ENCODE measurements around the gene SLC15A1.

Gene SLC15A1, protein sequence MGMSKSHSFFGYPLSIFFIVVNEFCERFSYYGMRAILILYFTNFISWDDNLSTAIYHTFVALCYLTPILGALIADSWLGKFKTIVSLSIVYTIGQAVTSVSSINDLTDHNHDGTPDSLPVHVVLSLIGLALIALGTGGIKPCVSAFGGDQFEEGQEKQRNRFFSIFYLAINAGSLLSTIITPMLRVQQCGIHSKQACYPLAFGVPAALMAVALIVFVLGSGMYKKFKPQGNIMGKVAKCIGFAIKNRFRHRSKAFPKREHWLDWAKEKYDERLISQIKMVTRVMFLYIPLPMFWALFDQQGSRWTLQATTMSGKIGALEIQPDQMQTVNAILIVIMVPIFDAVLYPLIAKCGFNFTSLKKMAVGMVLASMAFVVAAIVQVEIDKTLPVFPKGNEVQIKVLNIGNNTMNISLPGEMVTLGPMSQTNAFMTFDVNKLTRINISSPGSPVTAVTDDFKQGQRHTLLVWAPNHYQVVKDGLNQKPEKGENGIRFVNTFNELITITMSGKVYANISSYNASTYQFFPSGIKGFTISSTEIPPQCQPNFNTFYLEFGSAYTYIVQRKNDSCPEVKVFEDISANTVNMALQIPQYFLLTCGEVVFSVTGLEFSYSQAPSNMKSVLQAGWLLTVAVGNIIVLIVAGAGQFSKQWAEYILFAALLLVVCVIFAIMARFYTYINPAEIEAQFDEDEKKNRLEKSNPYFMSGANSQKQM

DNA sequence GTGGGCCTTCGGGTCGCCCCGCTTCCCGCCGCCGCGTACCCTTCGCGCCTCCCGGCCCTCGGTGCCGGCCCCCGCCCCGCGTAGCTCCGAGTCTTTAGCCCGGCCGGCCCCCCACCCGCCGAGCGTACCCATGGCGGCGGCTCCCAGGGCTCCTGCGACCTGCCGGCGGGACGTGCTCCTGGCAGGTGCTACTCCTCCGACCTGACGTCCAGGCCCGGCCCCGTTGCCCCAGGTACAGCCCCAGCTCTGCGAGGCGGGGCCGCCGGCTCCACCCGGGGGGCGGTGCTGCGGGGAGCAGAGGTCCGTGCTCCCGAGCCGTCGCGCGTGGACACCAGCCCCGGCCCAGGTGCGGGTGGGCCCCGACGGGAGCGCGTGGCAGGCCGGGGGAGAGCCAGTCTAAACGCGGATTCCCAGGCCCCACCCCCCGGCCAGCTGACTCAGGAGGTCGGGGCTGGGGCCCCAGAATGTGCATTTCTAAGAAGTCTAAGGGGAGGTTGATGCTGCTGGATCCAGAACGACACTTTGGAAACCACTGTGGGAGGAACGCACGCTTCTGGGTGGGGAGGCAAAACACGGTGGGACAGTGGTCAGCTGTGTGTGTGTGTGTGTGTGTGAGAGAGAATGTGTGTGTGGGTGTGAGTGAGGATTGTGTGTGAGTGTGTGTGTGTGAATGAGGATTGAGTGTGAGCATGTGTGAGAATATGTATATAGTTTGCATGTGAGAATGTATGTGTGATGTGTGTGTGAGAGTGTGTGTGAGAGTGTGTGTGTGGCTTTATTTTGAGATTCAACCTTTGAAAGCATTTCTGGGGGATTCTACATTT lies at the start of gene SLC15A1:
SLC15A1 (minus strand) TSS at position 206 of the 824 bp plus-strand sequence; CDS start at position 132, 74 bp downstream.
- DNase-seq: peak; percentile 63

DNA sequence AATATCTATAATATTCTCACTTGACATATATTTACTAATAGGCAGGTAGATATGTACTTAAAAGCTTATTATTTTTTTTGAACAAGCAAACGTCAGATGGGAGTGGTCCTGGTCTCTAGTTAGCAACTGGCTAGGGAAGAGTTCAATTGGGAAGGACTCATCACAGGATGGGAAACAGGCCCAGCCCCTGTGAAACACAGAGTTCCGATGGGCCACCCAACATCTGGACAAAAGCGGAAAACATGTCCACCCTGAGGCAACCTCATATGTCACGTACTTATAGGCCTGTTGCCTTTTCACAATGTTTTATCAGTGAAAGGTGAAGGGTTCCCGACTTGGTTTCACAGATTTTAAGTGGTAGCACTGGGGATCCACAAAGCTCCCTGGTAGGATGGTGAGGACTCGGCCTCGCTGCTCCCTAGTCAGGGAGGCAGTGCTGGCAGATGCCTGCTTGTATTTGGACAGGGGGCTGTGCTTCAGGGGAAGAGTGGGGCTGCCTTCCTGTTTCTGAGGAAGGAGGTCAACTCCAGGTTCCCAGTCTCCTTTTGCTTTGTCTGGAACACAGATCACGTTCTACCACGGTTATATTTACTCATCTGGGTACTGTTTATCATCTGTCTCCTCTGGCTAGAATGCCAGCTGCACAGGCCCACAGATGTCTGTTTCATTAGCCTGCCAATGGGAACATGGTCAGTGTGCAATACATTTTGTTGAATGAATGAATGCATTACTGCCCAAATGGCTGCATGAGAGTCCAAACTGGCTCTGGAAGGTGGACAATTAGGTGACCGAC lies 49.4 kb upstream of the SLC15A1 start:
- DNase-seq: no peak

DNA sequence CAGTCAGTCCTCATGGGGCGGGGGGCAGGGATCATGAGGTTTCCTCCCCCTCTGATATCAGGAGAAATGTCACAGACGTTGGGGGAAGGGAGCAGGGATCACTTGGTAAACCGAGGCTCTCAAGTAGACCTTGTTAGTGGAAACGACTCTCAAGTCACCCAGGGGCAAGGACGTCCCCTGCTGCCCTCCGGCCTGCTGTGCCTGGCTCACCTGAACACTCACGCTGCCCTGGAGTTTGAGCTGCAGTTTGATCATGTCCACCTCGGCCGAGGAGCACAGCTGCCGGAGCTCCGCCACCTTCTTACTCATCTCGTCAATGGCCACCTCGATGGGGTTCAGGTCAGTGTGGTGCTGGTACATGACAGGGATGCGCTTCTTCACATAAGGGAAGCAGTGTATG lies 47.6 kb upstream of the SLC15A1 start:
- DNase-seq: no peak

DNA sequence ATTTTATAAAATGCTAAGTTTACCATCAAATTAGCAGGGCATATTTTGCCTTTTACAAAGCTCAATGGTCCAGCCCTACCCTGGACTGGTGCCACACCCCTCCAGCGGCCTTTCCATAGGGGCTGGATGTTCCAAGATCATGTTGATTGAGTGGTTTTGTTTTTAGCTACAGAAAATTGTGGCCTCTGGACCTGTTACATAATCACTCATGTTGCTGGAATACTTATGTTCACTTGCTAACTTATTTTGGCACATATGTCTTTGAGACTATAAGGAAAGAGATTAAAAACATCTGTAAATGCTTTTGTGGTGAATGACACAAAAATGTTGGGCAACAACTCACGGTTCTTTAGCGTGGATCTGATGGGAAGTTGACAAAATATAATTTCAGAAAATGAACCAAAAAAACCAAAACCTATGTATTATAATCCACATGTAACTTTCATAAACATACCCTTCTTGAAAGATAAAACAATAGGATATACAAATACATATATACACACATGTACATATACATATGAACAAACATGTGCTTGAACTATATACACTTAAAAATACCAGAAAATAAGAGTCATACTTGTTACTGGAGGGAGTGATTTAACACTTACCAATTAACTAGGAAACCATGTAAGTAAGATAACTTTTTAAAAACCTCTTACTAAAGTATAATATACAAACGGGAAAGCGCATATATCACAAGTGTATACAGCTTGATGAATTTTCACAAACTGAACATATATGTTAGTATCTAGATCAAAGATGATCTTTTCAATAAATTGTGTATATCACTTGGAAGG lies 46.6 kb upstream of the SLC15A1 start:
- DNase-seq: no peak

DNA sequence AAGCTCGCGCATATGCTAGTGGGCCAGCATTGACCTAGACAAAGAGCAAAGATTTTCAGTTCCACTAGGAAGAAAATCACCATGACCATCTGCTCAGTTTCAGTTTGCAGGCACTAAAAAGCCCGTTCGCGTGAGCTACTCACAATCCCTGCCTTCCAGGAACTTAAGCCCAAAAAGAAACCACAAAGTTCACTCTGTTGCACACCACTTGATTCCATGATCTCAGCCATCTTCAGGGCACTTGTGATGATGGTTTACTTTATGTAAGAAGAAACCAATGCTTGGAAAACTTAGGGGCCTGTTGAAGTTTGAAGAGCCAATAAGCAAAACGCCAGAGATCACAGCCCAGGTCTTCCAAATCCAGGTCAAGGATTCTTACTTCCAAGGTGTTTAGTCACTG lies 45.0 kb upstream of the SLC15A1 start:
- peak; percentile 100 for DNase-seq

DNA sequence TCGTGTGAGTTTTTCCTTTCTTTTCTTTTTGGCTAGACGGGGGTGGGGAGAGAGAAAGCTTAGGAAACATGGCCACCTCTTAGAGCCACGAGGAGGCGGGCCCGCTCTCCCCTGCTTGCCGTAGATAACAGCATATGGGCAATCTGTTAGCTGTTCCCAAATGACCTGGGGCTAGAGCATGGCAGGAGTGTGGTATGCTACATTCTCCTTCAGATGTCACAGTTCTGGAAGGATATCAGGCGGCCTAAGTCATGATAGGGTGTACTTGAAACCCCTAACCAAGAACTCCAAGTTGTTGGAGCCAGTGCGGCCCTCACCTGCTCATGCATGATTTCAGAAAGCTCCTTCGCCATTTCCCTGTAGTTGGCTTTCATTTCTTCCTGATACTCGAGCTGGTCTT lies 44.3 kb upstream of the SLC15A1 start:
- peak; percentile 81 for DNase-seq

DNA sequence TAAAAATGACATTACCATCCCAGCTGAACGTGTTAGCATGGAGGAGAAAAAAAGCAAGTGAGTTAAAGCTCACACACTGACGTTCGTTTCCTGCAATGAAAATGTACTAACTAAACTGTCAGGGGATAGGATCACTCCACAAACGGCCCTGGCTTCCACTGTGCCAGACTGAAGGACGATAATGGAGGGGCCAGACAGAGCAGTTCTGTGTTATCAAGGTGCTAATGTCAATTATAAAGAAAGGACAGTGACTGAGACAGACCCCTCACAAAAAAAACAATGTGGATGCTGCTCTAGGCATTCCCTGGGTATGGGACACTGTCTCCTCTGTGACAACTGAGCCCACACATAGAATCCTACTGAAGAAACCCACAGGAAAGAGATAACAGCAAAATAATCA lies 43.7 kb upstream of the SLC15A1 start:
- DNase-seq: no peak

DNA sequence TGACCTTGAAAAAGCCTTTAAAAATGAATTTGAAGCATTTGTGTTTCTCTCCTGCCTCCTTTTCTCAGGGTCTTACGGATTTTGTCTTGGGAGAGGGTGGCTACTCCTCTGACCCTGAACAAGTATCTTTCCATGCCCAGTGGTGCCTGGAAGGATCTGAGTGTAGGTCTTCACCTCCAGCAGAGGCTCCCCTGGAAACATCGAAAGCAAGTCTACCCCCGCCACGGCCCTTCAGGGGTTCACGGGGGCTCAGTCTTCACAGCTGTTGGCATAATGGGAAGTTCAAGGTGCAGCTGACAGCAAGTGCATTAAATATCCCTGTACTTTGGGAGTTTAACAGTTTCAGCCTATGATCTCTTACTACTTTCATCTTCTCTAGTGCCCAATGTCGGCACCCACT lies 42.7 kb upstream of the SLC15A1 start:
- no peak for DNase-seq

DNA sequence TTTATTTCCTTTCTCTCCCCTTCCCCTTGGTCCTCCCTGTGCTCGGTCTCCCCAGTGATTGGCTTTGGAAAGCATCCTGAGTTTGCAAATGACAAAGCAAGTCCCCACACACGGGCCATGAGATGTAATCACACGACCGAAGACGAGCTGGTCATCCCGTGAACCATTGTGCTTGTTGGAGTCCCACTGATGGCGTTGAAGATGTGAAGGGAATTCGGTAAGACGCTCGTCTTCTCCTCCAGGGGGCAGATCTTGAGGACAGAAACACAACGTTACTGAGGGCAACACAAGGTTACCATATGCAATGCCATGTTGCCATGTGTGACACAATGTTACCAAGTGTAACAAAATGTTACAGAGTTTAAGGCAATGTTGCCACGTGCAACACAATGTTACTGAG lies 42.0 kb upstream of the SLC15A1 start:
- no peak for DNase-seq

DNA sequence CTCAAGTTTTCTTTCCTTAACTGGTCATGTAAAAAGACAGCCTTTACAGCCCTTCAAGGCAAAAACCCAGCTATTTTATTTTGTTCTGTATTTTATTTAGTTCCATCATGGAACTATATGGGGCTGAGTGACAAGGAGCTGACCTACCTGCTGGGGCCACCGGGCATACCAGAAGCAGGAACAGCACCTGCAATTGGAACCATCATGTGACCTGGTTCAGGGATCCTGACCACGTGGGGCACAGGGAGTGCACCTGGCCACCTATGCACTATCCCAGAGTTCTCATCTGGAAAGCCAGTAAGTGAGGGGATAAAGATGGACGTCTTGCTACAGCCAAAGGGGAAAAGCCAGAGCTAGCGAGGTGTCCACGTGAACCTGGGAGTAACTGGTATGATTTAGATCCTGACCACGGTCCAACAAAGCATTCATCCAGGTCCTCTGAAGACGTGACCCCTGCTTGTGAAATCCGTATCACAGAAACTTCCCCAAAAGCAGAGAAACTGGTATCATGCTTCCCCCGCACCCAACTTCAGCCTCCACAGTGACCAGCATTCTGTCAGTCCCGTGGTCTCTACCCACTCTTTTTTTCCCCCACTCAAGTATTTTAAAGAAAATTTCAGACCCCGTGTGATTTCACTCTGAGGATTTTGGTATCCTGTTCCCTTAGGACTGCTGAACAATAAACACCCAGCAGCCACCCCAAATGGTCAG lies 40.5 kb upstream of the SLC15A1 start:
- no peak for DNase-seq

DNA sequence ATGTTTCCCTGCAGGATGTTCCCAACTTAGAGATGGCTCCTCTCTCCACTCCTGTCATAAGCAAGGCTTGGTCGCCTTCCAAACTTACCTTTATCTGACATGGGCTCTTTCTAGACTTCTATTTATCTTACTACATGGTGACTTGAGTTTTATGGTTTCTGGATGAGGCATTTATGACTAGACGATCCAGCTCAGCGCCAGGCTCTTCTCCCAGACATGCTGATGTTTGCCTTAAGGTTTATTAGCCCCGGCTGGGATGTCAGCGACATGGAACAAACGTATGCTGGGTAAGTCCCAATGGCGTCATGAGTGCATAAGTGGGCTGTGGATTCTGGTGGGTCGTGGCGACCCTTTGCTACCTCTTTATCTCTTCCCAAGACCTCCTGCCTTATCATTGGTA lies 39.8 kb upstream of the SLC15A1 start:
- peak; percentile 50 for DNase-seq

DNA sequence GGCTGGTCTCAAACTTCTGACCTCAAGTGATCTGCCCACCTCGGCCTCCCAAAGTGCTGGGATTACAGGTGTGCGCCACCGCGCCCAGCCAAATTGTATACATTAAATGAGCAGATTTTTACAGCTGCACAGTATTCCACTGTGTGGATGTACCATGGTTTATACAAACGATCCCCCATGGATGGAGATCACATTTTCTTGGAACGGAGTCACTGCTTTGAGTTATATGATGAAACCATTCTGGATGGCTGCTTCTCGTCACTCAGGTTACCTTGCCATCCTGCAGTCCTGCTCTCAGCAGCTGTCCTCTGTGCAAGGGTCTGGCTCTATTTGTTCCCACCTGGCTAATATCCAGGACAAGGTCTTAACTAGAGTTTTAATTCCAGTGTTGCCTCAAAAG lies 39.1 kb upstream of the SLC15A1 start:
- peak; percentile 50 for DNase-seq

DNA sequence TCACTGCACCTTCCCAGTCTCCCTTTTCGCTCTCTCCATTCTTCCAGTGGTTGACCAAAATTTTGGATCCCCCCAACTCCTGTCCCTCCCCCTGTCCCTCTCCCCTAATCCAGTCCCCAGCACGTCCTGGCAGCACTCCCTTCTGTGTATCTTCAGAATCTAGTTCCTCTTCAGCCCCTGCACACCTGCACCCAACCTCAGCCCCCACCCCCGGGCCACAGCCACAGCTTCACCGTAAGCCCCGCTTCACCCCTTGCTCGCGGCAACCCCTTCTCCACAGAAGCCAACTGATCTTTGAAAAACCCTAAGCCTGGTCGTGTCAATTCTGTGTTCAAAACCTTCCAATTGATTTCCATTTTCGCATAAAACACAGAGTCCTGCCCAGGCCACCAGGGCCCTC lies 35.5 kb upstream of the SLC15A1 start:
- DNase-seq: no peak

DNA sequence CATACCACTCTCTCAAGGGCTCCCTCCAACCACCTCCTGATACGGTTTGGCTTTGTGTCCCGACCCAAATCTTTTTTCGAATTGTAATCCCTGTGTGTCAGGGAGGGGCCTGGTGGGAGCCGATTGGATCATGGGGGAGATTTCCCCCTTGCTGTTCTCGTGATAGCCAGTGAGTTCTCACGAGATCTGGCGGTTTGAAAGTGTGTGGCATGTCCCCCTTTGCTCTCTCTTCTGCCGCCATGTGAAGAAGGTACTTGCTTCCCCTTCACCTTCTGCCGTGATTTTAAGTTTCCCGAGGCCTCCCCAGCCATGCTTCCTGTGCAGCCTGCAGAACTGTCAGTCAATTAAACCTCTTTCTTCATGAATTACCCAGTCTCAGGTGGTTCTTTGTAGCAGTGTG lies 34.7 kb upstream of the SLC15A1 start:
- DNase-seq: no peak

DNA sequence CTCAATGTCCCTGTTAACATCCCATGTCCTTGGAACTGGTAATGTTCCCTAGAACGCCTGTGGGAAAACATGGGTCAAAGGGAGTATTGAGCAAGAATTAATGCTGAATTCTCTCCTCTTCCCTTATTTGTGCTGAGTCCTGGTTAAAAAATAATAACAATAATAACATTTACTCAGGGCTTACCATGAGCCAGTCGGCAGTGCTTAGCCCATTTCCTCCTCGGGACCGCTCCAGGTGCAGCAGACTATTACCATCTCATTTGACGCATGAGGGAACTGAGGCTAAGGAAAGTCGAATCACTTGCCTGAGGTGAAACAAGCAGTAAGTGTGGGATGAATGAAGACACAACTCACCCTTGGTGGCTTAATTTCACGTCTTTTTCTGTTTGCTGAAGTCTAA lies 33.6 kb upstream of the SLC15A1 start:
- DNase-seq: peak; percentile 95

DNA sequence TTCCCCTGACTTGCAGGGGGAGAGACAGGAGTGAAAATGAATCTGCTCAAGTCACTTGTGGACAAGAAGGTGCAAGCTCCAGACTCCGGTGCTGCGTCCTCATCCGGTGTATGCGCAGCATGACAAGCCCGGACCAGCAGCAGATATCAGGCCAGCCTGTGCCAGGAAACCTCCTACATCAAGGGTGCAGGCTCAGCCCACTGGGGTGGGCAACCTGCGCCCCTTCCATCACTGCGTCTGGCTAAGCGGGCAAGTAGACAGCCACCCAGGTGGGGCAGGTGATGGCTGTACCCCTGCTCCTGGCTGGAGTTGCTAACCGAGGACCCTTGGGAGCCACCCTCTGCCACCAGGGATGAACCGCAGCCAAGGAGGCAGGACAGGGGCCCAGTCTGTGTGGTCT lies 32.9 kb upstream of the SLC15A1 start:
- no peak for DNase-seq

DNA sequence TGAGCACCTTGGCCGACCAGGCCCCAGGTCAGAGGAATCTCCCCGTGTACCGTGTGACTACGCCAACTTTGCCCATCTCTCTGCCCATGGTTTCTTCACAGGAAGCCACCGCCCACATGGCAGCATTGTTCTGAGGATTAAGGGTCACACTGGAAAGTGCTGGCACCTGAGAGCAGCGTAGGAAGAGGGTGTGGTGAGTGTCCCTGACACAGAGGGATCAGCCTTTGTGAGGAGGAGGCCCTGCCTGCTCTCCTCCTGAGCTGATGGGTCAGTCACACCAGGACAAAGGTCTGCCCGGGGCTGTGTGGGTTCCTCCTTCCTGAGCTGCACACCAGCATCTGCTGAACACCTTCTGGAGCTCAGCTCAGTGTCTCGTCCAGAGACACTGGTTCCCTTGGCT lies 32.2 kb upstream of the SLC15A1 start:
- DNase-seq: no peak

DNA sequence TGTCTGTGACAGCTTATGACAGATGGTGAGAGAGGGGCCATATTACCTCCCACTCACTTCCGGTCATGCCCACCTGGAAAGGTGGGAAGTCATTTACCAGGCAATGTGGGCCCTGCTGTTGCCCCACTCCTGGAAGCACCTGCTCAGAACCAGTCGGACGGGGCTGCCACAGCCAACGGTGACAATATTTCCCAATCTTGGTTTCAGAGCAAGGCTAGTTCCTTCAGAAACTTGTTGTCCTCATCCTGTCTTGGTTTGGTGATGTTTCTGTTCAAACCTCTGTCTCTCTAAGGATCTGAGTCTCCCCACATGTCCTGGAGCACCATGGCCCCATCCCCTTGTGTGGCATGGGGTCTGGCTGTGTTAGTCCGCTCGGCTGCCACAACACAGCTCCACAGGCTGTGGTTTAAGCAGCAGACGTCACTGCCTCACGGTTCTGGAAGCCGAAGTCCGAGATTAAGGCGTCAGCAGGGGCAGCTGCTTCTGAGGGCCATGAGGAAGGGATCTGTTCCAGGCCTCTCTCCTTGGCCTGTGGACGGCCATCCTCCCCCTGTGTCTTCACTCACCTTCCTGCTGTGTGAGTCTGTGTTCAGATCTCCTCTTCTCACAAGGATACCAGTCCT lies 31.5 kb upstream of the SLC15A1 start:
- DNase-seq: no peak

DNA sequence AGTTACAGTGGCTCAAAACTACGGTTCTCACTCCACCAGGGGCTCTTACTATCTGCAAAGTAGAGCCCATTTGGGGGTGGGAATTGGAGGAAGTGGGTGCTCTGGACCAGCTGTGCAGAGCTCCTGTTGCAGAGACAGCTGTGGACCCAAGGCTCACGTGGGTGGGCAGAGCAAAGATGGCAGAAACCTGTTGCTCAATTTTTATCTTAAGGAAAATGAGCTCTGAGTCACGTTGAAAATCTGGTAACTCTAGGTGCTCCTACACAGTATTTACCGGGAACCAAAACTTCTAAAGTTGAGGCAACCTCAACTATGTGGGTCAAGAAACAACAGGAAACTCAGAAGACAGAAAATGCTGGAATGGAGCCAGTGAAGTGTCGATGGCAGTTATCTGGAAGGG lies 30.2 kb upstream of the SLC15A1 start:
- no peak for DNase-seq

DNA sequence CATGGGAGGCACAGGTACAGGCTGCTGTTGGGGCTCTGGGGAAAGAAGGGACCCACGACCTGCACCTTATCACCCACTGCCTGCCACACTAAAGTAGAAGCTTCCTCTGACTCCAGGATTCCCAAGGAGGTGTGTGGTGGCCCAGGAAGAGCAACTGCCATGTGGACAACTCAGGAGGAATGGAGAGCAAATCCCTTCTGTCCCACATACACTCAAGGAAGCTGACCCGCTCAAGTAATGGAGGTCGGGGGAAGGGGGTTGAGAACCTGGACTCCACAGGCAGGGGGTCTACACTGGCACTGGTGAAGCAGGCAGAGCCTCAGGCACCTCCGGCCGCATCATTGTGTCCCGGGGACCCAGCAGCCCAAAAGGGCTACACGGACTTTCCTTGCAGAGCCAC lies 29.4 kb upstream of the SLC15A1 start:
- no peak for DNase-seq

DNA sequence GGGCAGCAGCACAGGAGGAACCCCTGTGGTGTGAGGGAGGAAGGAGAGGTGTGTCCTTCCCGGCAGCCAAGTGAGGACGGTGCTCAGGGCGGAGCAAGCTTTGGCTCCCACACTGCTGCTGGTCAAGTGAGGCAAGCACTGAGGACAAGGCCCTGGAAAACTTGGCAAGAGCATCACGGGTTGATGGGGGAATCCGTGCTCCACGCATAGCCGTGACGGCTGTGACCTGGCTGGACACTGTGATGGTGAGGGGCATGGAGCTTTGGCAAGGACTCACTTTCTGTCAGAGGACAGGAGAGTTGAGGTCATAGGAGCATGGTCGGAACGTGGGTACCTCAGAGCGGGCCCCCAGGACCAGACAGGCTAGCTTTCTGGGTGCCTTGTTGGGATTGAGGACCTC lies 29.0 kb upstream of the SLC15A1 start:
- DNase-seq: no peak
